Measurements from ENCODE around the gene UBN2.
A peak's percentile ranks its signal among the peaks of the same experiment; 100 is the strongest.

UBN2 gene

DNA sequence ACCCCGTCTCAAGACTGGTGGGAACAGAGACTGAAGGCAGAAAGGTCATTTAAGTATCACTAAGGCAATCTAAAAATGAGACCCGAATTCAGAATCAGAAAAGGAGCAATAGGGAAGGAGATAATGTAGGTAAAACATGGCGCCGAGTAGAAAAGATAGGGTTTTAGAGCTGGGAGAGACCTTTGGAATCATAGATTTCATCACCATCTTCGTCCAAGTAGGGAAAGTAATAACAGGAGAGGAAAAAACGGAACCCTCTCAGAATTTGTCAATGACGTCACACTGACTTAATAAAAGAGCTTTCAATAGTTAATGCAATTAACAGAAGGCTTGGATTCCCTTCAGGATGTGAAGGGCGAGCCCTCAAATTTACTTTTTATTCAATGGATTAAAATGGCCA is 1.0 kb upstream of the UBN2 start:
- Histone ChIP-seq H3F3A (ENCODE audit: control insufficient read depth, insufficient read depth) (no peaks in the 10 kb centered on the region), H3K9me2 (replicated peaks; ENCODE audit: control insufficient read depth, low read length) (no peaks in the 10 kb centered on the region), H3K9me3 (ENCODE audit: control insufficient read depth, insufficient read depth, low read length) (no peaks in the 10 kb centered on the region), H3K27me3 (ENCODE audit: control insufficient read depth, low read length) (peaks cover 11% of the 10 kb centered on the region), H3K4me2 (ENCODE audit: low read length) (peak overlapping the region; percentile 80), H3K27ac (ENCODE audit: low read depth, low read length) (no peak overlapping the region), H3K79me2 (ENCODE audit: control insufficient read depth, low read length) (peaks cover 37% of the 10 kb centered on the region), H3K36me3 (ENCODE audit: control insufficient read depth, low read length) (peaks cover 2% of the 10 kb centered on the region; the same call in 1 of the 2 replicates), H3K4me3 (ENCODE audit: low read length) (peak overlapping the region; percentile 93), H3K4me1 (ENCODE audit: control insufficient read depth, low read length) (peaks cover 25% of the 10 kb centered on the region), H4K20me1 (ENCODE audit: control insufficient read depth, insufficient read depth, low read depth, low read length) (no peaks in the 10 kb centered on the region)
- TF ChIP-seq, protein P1, sequence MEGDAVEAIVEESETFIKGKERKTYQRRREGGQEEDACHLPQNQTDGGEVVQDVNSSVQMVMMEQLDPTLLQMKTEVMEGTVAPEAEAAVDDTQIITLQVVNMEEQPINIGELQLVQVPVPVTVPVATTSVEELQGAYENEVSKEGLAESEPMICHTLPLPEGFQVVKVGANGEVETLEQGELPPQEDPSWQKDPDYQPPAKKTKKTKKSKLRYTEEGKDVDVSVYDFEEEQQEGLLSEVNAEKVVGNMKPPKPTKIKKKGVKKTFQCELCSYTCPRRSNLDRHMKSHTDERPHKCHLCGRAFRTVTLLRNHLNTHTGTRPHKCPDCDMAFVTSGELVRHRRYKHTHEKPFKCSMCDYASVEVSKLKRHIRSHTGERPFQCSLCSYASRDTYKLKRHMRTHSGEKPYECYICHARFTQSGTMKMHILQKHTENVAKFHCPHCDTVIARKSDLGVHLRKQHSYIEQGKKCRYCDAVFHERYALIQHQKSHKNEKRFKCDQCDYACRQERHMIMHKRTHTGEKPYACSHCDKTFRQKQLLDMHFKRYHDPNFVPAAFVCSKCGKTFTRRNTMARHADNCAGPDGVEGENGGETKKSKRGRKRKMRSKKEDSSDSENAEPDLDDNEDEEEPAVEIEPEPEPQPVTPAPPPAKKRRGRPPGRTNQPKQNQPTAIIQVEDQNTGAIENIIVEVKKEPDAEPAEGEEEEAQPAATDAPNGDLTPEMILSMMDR (IDR thresholded peaks at IDR 0.05; ENCODE audit: low read depth, low read length, poor library complexity, severe bottlenecking) = no peak
- no peak for TF ChIP-seq EZH2phosphoT487 (IDR thresholded peaks at IDR 0.05; ENCODE audit: borderline replicate concordance, low read length)

DNA sequence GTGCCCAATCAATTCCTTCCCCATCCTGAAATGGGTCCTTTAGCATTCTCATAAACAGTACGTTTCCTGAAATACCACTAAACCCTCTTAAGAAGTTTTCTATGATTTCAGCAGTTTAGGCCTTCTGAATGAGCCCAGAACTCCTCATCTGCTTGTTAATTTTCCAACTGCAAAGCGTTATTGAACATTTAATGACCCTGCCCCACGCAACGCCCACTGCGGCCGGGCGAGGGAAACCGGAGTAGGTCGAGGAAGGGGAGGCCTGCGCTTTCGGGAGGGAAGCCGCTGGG is 608 bp upstream of the UBN2 start:
- Histone ChIP-seq H4K20me1 (ENCODE audit: control insufficient read depth, insufficient read depth, low read depth, low read length) (no peaks in the 10 kb centered on the region), H3K9me3 (ENCODE audit: control insufficient read depth, insufficient read depth, low read length) (no peaks in the 10 kb centered on the region), H3K4me3 (ENCODE audit: low read length) (peak overlapping the region; percentile 93), H3K36me3 (ENCODE audit: control insufficient read depth, low read length) (peaks cover 2% of the 10 kb centered on the region; the same call in 1 of the 2 replicates), H3K9me2 (replicated peaks; ENCODE audit: control insufficient read depth, low read length) (no peaks in the 10 kb centered on the region), H3K27me3 (ENCODE audit: control insufficient read depth, low read length) (peaks cover 11% of the 10 kb centered on the region), H3K4me1 (ENCODE audit: control insufficient read depth, low read length) (peaks cover 25% of the 10 kb centered on the region), H3K79me2 (ENCODE audit: control insufficient read depth, low read length) (peaks cover 41% of the 10 kb centered on the region), H3K27ac (ENCODE audit: low read depth, low read length) (no peak overlapping the region), H3K4me2 (ENCODE audit: low read length) (peak overlapping the region; percentile 80), H3F3A (ENCODE audit: control insufficient read depth, insufficient read depth) (no peaks in the 10 kb centered on the region)
- no peak for TF ChIP-seq EZH2phosphoT487 (IDR thresholded peaks at IDR 0.05; ENCODE audit: borderline replicate concordance, low read length)
- TF ChIP-seq, protein P1 (IDR thresholded peaks at IDR 0.05; ENCODE audit: low read depth, low read length, poor library complexity, severe bottlenecking) = no peak

DNA sequence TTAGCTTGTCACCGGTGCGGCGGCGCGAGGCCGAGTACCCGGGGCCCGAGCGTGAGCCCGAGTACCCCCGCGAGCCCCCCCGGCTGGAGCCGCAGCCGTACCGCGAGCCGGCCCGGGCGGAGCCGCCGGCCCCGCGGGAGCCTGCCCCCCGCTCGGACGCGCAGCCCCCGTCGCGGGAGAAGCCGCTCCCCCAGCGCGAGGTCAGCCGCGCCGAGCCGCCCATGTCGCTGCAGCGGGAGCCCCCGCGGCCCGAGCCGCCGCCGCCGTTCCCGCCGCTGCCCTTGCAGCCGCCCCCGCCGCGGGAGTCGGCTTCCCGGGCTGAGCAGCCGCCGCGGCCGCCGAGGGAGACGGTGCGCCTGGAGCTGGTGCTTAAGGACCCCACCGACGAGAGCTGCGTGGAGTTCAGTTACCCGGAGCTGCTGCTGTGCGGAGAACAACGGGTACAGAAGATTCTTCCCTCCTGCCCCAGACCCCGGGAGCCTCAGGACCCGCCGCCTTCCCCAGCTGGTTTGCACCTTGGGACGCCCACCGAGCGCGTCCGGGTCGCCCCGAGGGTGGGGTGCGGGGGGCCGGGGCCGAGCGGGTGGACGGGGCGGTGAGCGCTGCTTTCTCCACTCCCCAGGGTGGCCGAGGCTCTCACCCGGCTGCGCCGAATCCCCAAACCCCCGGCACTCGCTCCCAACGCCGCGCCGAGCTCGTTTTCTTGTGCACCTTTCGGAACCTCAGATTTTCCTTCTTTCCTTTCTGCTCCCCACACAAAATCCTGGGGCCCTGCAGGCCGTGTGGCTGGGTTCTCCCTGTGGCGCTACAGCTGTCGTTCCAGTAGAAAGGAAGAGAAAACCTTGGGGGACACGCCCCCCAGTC is 708 bp downstream of the UBN2 start:
- peaks cover 11% of the 10 kb centered on the region for H3K27me3 ChIP-seq (ENCODE audit: control insufficient read depth, low read length)
- no peak for TF ChIP-seq EZH2phosphoT487 (IDR thresholded peaks at IDR 0.05; ENCODE audit: borderline replicate concordance, low read length)
- TF ChIP-seq, protein P1 (IDR thresholded peaks at IDR 0.05; ENCODE audit: low read depth, low read length, poor library complexity, severe bottlenecking) = no peak
- peak overlapping the region; percentile 93 for H3K4me3 ChIP-seq (ENCODE audit: low read length)
- H3K9me3 ChIP-seq (ENCODE audit: control insufficient read depth, insufficient read depth, low read length) = no peaks in the 10 kb centered on the region
- no peaks in the 10 kb centered on the region for H3K9me2 ChIP-seq (replicated peaks; ENCODE audit: control insufficient read depth, low read length)
- peak overlapping the region; percentile 45 for H3K27ac ChIP-seq (ENCODE audit: low read depth, low read length)
- H3F3A ChIP-seq (ENCODE audit: control insufficient read depth, insufficient read depth) = no peaks in the 10 kb centered on the region
- peaks cover 25% of the 10 kb centered on the region for H3K4me1 ChIP-seq (ENCODE audit: control insufficient read depth, low read length)
- H3K4me2 ChIP-seq (ENCODE audit: low read length) = peak overlapping the region; percentile 80
- peaks cover 50% of the 10 kb centered on the region for H3K79me2 ChIP-seq (ENCODE audit: control insufficient read depth, low read length)
- H3K36me3 ChIP-seq (ENCODE audit: control insufficient read depth, low read length) = peaks cover 2% of the 10 kb centered on the region; the same call in 1 of the 2 replicates
- no peaks in the 10 kb centered on the region for H4K20me1 ChIP-seq (ENCODE audit: control insufficient read depth, insufficient read depth, low read depth, low read length)

Data from DOHH2 (cell line).